ENCODE measurements around the gene WDR1. TPM values are rescaled to one million over a fixed set of nuclear protein-coding genes. Genes with fewer than 3 reads are reported as not detected.

Gene WDR1
- total and polyA plus RNA-seq, 2 donors (not counting 3 experiments of a cell fraction or from before 2014, with no cell fraction given), result 590 to 660 TPM

GRCh38 chr4:10061650-10062415 is 54.8 kb downstream of the WDR1 start:
- Histone ChIP-seq H4K20me1 (replicated peaks; ENCODE audit: control insufficient read depth, extremely low read depth, insufficient read depth, low read length) (no peaks in the 10 kb centered on the region), H3K4me3 (replicated peaks in 1 of 3; ENCODE audit: insufficient read depth in 1 of 3, low read depth in 1 of 3, low read length in 3 of 3) (no peak overlapping the region), H3K79me2 (ENCODE audit: control insufficient read depth, insufficient read depth, low read length) (no peaks in the 10 kb centered on the region), H3K36me3 (ENCODE audit: control insufficient read depth in 2 of 2, extremely low read depth in 1 of 2, insufficient read depth in 2 of 2, low read length in 2 of 2) (no peaks in the 10 kb centered on the region), H3K9me1 (replicated peaks; ENCODE audit: control insufficient read depth, extremely low read depth, insufficient read depth, low read length) (no peaks in the 10 kb centered on the region), H2AFZ (ENCODE audit: low read depth, low read length) (no peak overlapping the region), H3K4me1 (ENCODE audit: control insufficient read depth, extremely low read depth, insufficient read depth, low read length) (no peaks in the 10 kb centered on the region), H3K9me3 (replicated peaks; ENCODE audit: control insufficient read depth, insufficient read depth, low read length) (no peaks in the 10 kb centered on the region), H3K4me2 (ENCODE audit: insufficient read depth, low read length) (no peak overlapping the region), H3K27ac (ENCODE audit: insufficient read depth, low read depth, low read length) (no peak overlapping the region), H3K9ac (replicated peaks; ENCODE audit: extremely low read depth, insufficient read depth, low read length) (no peak overlapping the region), H3K27me3 (ENCODE audit: control insufficient read depth in 2 of 2, insufficient read depth in 2 of 2, low read length in 2 of 2) (no peaks in the 10 kb centered on the region)
- BruUV-seq (replicated peaks), result no TSS peak
- CTCF ChIA-PET, result interaction anchor here (1.0 to 1.3 kb wide), 2 partner anchors 43 to 399 kb away, joined by 3 read pairs; no protein-coding TSS in a partner anchor
- DNase-seq (ENCODE audit: low read depth, low spot score), result no peak
- no peak for FAIRE-seq
- POLR2A ChIA-PET, result interaction anchor here (0.6 to 1.8 kb wide), 2 partner anchors 55 to 358 kb away, joined by 3 to 7 read pairs; partner anchors contain the start of gene WDR1
- TF ChIP-seq POLR2A (IDR thresholded peaks at IDR 0.05; ENCODE audit: low read depth, low read length) (no peak), MYC (IDR thresholded peaks at IDR 0.05; ENCODE audit: low read depth, low read length) (no peak), JUN (IDR thresholded peaks at IDR 0.05; ENCODE audit: borderline replicate concordance, insufficient read depth, insufficient read length, low read depth) (no peak), GATA2 (IDR thresholded peaks at IDR 0.05; ENCODE audit: insufficient read depth, insufficient read length, low read depth, low read length) (no peak), EZH2 (IDR thresholded peaks at IDR 0.05; ENCODE audit: borderline replicate concordance, low read depth, low read length, severe bottlenecking) (no peak), FOS (IDR thresholded peaks at IDR 0.05; ENCODE audit: borderline replicate concordance, insufficient read depth, low read length) (no peak), CTCF (IDR thresholded peaks at IDR 0.05; ENCODE audit: extremely low read depth in 1 of 2, insufficient read depth in 1 of 2, low read depth in 1 of 2, low read length in 2 of 2) (no peak), MAX (IDR thresholded peaks at IDR 0.05; ENCODE audit: insufficient read depth, insufficient read length) (no peak), POLR2AphosphoS5 (IDR thresholded peaks at IDR 0.05; ENCODE audit: insufficient read depth, low read depth, low read length) (no peak)
- dilution Hi-C loops (cut with MboI; ENCODE audit: extremely low pct_ligation_motif_present, low sequenced_read_pairs), result no loop called here
- intact Hi-C loops (cut with micrococcal nuclease), result loop anchor here (2.0 kb wide), 1 partner anchor 359 kb away; no protein-coding TSS in a partner anchor
